ENCODE results near the gene RTP3.
"Not testable (repeated sequence)": the region's sequence is repeated elsewhere in the genome, so short reads cannot be mapped to it uniquely, and the experiment has no call there.

Gene RTP3

GRCh38 chr3:46546896-46547440 is 49.2 kb downstream of the RTP3 start:
- no peaks in the 10 kb centered on the region for H3K9me3 ChIP-seq (ENCODE audit: insufficient read depth, low read length)
- H2AFZ ChIP-seq (ENCODE audit: low read depth, low read length), result no peak overlapping the region
- no peak overlapping the region for H3K4me2 ChIP-seq (ENCODE audit: low read length)

GRCh38 chr3:46548611-46549010 is 50.8 kb downstream of the RTP3 start:
- not testable (repeated sequence) for H4K20me1 ChIP-seq (ENCODE audit: insufficient read depth, low read length); H3K27ac ChIP-seq (ENCODE audit: low read length); H3K4me2 ChIP-seq (ENCODE audit: low read length); H3K4me3 ChIP-seq (ENCODE audit: low read length); H3K9me3 ChIP-seq (ENCODE audit: insufficient read depth, low read length); H2AFZ ChIP-seq (ENCODE audit: low read depth, low read length); H3K9ac ChIP-seq (ENCODE audit: low read length); H3K79me2 ChIP-seq (ENCODE audit: low read length); H3K36me3 ChIP-seq (replicated peaks; ENCODE audit: low read depth, low read length)
- H3K27me3 ChIP-seq (ENCODE audit: low read depth, low read length), result peaks cover 42% of the 10 kb centered on the region
- H3K4me1 ChIP-seq (ENCODE audit: low read length), result peaks cover 28% of the 10 kb centered on the region

More at GRCh38 chr3:46546896-46547440, 49.2 kb downstream of the RTP3 start:
- Histone ChIP-seq H4K20me1 (ENCODE audit: insufficient read depth, low read length) (no peaks in the 10 kb centered on the region; the same call in 1 of the 2 replicates), H3K36me3 (replicated peaks; ENCODE audit: low read depth, low read length) (no peaks in the 10 kb centered on the region), H3K27ac (ENCODE audit: low read length) (no peak overlapping the region), H3K4me1 (ENCODE audit: low read length) (peaks cover 38% of the 10 kb centered on the region), H3K27me3 (ENCODE audit: low read depth, low read length) (peaks cover 47% of the 10 kb centered on the region), H3K9ac (ENCODE audit: low read length) (no peak overlapping the region), H3K79me2 (ENCODE audit: low read length) (no peaks in the 10 kb centered on the region), H3K4me3 (ENCODE audit: low read length) (no peak overlapping the region)
- TF ChIP-seq, protein P1, sequence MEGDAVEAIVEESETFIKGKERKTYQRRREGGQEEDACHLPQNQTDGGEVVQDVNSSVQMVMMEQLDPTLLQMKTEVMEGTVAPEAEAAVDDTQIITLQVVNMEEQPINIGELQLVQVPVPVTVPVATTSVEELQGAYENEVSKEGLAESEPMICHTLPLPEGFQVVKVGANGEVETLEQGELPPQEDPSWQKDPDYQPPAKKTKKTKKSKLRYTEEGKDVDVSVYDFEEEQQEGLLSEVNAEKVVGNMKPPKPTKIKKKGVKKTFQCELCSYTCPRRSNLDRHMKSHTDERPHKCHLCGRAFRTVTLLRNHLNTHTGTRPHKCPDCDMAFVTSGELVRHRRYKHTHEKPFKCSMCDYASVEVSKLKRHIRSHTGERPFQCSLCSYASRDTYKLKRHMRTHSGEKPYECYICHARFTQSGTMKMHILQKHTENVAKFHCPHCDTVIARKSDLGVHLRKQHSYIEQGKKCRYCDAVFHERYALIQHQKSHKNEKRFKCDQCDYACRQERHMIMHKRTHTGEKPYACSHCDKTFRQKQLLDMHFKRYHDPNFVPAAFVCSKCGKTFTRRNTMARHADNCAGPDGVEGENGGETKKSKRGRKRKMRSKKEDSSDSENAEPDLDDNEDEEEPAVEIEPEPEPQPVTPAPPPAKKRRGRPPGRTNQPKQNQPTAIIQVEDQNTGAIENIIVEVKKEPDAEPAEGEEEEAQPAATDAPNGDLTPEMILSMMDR (IDR thresholded peaks at IDR 0.05; ENCODE audit: low read depth, low read length), result no peak
- no peak for TF ChIP-seq EZH2phosphoT487 (IDR thresholded peaks at IDR 0.05; ENCODE audit: low read depth)

DNA sequence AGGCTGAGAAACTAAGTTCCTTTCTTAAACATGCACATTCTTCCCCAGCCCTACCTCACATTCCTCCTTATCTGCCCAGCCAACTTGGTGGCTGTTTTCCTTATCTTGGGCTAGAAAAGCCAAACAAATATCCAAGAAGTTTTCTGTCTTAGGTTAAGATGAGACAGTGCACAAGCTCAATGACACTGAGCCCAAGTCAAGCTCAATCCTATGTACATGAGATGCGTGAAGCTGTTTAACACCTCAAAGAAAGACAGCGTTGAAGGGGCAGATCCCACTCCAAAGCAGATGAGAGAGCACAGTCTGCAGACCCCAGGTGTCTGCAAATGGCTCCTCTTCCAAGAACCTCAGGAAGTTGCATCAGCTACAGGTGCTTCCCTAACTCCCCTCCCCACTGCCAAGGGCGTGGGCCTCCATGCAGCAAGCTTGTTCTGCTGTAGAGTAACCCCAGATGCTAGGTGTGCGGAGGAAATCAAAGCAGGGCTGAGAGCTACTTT is 51.7 kb downstream of the RTP3 start:
- H3K36me3 ChIP-seq (replicated peaks; ENCODE audit: low read depth, low read length), result no peaks in the 10 kb centered on the region
- no peaks in the 10 kb centered on the region; the same call in 1 of the 2 replicates for H4K20me1 ChIP-seq (ENCODE audit: insufficient read depth, low read length)
- H2AFZ ChIP-seq (ENCODE audit: low read depth, low read length), result no peak overlapping the region
- H3K4me2 ChIP-seq (ENCODE audit: low read length), result no peak overlapping the region
- no peaks in the 10 kb centered on the region for H3K79me2 ChIP-seq (ENCODE audit: low read length)
- TF ChIP-seq, protein P1 (IDR thresholded peaks at IDR 0.05; ENCODE audit: low read depth, low read length), result no peak
- TF ChIP-seq EZH2phosphoT487 (IDR thresholded peaks at IDR 0.05; ENCODE audit: low read depth), result no peak
- H3K9ac ChIP-seq (ENCODE audit: low read length), result no peak overlapping the region
- no peak overlapping the region for H3K27ac ChIP-seq (ENCODE audit: low read length)
- peaks cover 42% of the 10 kb centered on the region for H3K27me3 ChIP-seq (ENCODE audit: low read depth, low read length)
- no peaks in the 10 kb centered on the region for H3K9me3 ChIP-seq (ENCODE audit: insufficient read depth, low read length)
- no peak overlapping the region for H3K4me3 ChIP-seq (ENCODE audit: low read length)
- H3K4me1 ChIP-seq (ENCODE audit: low read length), result peaks cover 28% of the 10 kb centered on the region

- no peaks in the 10 kb centered on the region for H3K79me2 ChIP-seq (ENCODE audit: low read length)
- no peak overlapping the region for H3K9ac ChIP-seq (ENCODE audit: low read length)
- H3K9me3 ChIP-seq (ENCODE audit: insufficient read depth, low read length), result no peaks in the 10 kb centered on the region
- peaks cover 42% of the 10 kb centered on the region for H3K27me3 ChIP-seq (ENCODE audit: low read depth, low read length)
- TF ChIP-seq EZH2phosphoT487 (IDR thresholded peaks at IDR 0.05; ENCODE audit: low read depth), result no peak
- TF ChIP-seq, protein P1 (IDR thresholded peaks at IDR 0.05; ENCODE audit: low read depth, low read length), result no peak
- no peaks in the 10 kb centered on the region; the same call in 1 of the 2 replicates for H4K20me1 ChIP-seq (ENCODE audit: insufficient read depth, low read length)
- H3K4me1 ChIP-seq (ENCODE audit: low read length), result peaks cover 28% of the 10 kb centered on the region
- H3K4me3 ChIP-seq (ENCODE audit: low read length), result no peak overlapping the region
- H3K27ac ChIP-seq (ENCODE audit: low read length), result no peak overlapping the region
- H3K36me3 ChIP-seq (replicated peaks; ENCODE audit: low read depth, low read length), result no peaks in the 10 kb centered on the region
- H3K4me2 ChIP-seq (ENCODE audit: low read length), result no peak overlapping the region
- H2AFZ ChIP-seq (ENCODE audit: low read depth, low read length), result no peak overlapping the region
Measured at GRCh38 chr3:46549989-46550388, 52.2 kb downstream of the RTP3 start.
